GM12891 (cell line): ENCODE results near the gene KCNN4.

Experiments
- PAX5 ChIP-seq: IDR thresholded peaks from 2 replicates; pipeline ENCODE4 v1.6.1; 2011; ENCODE audit warnings: low read length, moderate library complexity, mild to moderate bottlenecking; ENCODE audit not compliant: insufficient read depth, severe bottlenecking
- POLR2A ChIP-seq: IDR thresholded peaks from 2 replicates; pipeline ENCODE4 v1.6.1; 2011; ENCODE audit warnings: low read depth, low read length, control low read depth
- POLR2AphosphoS5 ChIP-seq: IDR thresholded peaks from 2 replicates; pipeline ENCODE4 v1.6.1; 2011; ENCODE audit warnings: low read depth, low read length, control low read depth
- TAF1 ChIP-seq: IDR thresholded peaks from 2 replicates; pipeline ENCODE4 v1.6.1; 2011; ENCODE audit warnings: low read depth, low read length, control low read depth

- TF ChIP-seq PAX5 (no peak), POLR2AphosphoS5 (no peak), POLR2A (no peak), TAF1 (no peak)
Observed at GRCh38 chr19:43786665-43787064, 5.9 kb upstream of the KCNN4 start.
